ENCODE data around the gene CCL23. TPM values are rescaled to one million over a fixed set of nuclear protein-coding genes. Genes with fewer than 3 reads are reported as not detected.
"Not testable (repeated sequence)": the region's sequence is repeated elsewhere in the genome, so short reads cannot be mapped to it uniquely, and the experiment has no call there.

The CCL23 gene
- total RNA-seq, 2 experiments from 2014 or later: not detected

DNA sequence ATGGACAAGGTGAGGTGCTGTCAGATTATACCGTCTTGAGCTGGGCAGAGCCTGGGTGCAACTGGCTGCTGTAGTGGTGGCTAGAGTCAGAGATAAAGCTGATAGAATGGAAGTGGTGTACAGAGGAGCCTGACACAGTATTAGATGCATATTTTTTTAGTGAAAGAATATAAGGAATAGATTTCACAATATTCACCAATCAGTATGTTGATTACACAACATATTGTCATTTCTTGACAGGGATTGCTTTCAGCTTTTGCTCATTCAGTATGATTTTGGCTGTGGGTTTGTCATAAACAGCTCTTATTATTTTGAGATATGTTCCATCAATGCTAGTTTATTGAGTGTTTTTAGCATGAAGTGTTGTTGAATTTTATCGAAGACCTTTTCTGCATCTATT, 1.7 kb upstream of the CCL23 start:
- Histone ChIP-seq H3K4me1 (ENCODE audit: insufficient read depth, low read length, poor library complexity, severe bottlenecking) (no peaks in the 10 kb centered on the region), H2AFZ (ENCODE audit: low read length) (no peak overlapping the region), H3K4me2 (ENCODE audit: low read length) (no peak overlapping the region), H3K4me3 (ENCODE audit: low read depth, low read length, poor library complexity, severe bottlenecking) (no peak overlapping the region), H3K9me2 (ENCODE audit: insufficient read depth, low read length) (no peaks in the 10 kb centered on the region), H3K36me3 (ENCODE audit: insufficient read depth, low read length) (no peaks in the 10 kb centered on the region), H3K79me2 (ENCODE audit: insufficient read depth, low read depth, low read length) (no peaks in the 10 kb centered on the region), H3K27ac (ENCODE audit: low read depth, low read length, poor library complexity, severe bottlenecking) (no peak overlapping the region), H3K9me3 (ENCODE audit: low read length) (no peaks in the 10 kb centered on the region), H4K20me1 (ENCODE audit: insufficient read depth, low read length) (no peaks in the 10 kb centered on the region)
- intact Hi-C loops (cut with micrococcal nuclease; ENCODE audit: unreplicated experiment): no loop called here
- ChIA-PET POLR2A (interaction anchor here (1.1 kb wide), 1 partner anchor 30 kb away, joined by 3 read pairs; no protein-coding TSS in a partner anchor), CTCF (ENCODE audit: unreplicated experiment) (no interaction called here)
- TF ChIP-seq, protein P1, sequence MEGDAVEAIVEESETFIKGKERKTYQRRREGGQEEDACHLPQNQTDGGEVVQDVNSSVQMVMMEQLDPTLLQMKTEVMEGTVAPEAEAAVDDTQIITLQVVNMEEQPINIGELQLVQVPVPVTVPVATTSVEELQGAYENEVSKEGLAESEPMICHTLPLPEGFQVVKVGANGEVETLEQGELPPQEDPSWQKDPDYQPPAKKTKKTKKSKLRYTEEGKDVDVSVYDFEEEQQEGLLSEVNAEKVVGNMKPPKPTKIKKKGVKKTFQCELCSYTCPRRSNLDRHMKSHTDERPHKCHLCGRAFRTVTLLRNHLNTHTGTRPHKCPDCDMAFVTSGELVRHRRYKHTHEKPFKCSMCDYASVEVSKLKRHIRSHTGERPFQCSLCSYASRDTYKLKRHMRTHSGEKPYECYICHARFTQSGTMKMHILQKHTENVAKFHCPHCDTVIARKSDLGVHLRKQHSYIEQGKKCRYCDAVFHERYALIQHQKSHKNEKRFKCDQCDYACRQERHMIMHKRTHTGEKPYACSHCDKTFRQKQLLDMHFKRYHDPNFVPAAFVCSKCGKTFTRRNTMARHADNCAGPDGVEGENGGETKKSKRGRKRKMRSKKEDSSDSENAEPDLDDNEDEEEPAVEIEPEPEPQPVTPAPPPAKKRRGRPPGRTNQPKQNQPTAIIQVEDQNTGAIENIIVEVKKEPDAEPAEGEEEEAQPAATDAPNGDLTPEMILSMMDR (conservative IDR thresholded peaks at IDR 0.05; ENCODE audit: low read length): no peak
- TF ChIP-seq EZH2phosphoT487 (IDR thresholded peaks at IDR 0.05; ENCODE audit: borderline replicate concordance, low read depth, low read length): no peak
- DNase-seq (ENCODE audit: low spot score): no peak
- no TSS peak for BruUV-seq (replicated peaks)

DNA sequence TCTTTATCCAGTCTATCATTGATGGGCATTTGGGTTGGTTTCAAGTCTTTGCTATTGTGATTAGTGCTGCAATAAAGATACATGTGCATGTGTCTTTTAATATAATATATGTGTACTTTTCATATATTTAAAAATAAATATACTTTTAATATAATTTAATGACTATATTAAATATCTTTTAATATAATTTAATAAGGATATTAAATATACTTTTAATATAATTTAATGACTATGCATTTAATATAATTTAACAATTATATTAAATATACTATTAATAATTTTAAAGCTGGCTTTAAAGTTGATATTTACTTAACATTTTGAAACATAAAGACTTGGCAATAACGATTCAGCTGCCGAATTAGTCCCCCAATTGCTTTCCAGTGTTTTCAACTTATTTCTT, 1.2 kb downstream of the CCL23 start:
- ChIA-PET CTCF (ENCODE audit: unreplicated experiment) (no interaction called here), POLR2A (no interaction called here)
- H3K4me2 ChIP-seq (ENCODE audit: low read length): no peak overlapping the region
- intact Hi-C loops (cut with micrococcal nuclease; ENCODE audit: unreplicated experiment): no loop called here
- H3K9me3 ChIP-seq (ENCODE audit: low read length): no peaks in the 10 kb centered on the region
- TF ChIP-seq, protein P1 (conservative IDR thresholded peaks at IDR 0.05; ENCODE audit: low read length): no peak
- no peak for TF ChIP-seq EZH2phosphoT487 (IDR thresholded peaks at IDR 0.05; ENCODE audit: borderline replicate concordance, low read depth, low read length)
- H3K79me2 ChIP-seq (ENCODE audit: insufficient read depth, low read depth, low read length): no peaks in the 10 kb centered on the region
- H3K9me2 ChIP-seq (ENCODE audit: insufficient read depth, low read length): no peaks in the 10 kb centered on the region
- no peak overlapping the region for H3K4me3 ChIP-seq (ENCODE audit: low read depth, low read length, poor library complexity, severe bottlenecking)
- no TSS peak for BruUV-seq (replicated peaks)
- H3K4me1 ChIP-seq (ENCODE audit: insufficient read depth, low read length, poor library complexity, severe bottlenecking): no peaks in the 10 kb centered on the region
- H4K20me1 ChIP-seq (ENCODE audit: insufficient read depth, low read length): no peaks in the 10 kb centered on the region
- no peak overlapping the region for H3K27ac ChIP-seq (ENCODE audit: low read depth, low read length, poor library complexity, severe bottlenecking)
- H3K36me3 ChIP-seq (ENCODE audit: insufficient read depth, low read length): no peaks in the 10 kb centered on the region
- H2AFZ ChIP-seq (ENCODE audit: low read length): no peak overlapping the region
- DNase-seq (ENCODE audit: low spot score): no peak

DNA sequence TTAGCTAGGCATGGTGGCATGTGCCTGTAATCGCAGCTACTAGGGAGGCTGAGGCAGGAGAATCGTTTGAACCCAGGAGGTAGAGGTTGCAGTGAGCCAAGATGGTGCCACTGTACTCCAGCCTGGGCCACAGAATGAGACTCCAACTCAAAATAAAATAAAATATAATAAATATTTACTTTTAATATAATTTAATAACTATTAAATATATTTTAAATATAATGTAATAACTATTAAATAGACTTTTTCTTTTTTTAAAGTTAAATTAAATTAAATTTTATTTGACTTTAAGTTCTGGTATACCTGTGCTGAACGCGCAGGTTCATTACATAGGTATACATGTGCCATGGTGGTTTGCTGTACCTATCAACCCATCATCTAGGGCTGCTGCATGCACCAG, 1.9 kb downstream of the CCL23 start:
- H3K36me3 ChIP-seq (ENCODE audit: insufficient read depth, low read length); DNase-seq (ENCODE audit: low spot score); H3K9me2 ChIP-seq (ENCODE audit: insufficient read depth, low read length); H2AFZ ChIP-seq (ENCODE audit: low read length); H3K9me3 ChIP-seq (ENCODE audit: low read length); BruUV-seq (replicated peaks); intact Hi-C loops (cut with micrococcal nuclease; ENCODE audit: unreplicated experiment); H4K20me1 ChIP-seq (ENCODE audit: insufficient read depth, low read length); H3K4me2 ChIP-seq (ENCODE audit: low read length); H3K27ac ChIP-seq (ENCODE audit: low read depth, low read length, poor library complexity, severe bottlenecking); H3K79me2 ChIP-seq (ENCODE audit: insufficient read depth, low read depth, low read length); H3K4me3 ChIP-seq (ENCODE audit: low read depth, low read length, poor library complexity, severe bottlenecking); CTCF ChIA-PET (ENCODE audit: unreplicated experiment); H3K4me1 ChIP-seq (ENCODE audit: insufficient read depth, low read length, poor library complexity, severe bottlenecking): not testable (repeated sequence)
- POLR2A ChIA-PET: interaction anchor here (0.8 kb wide), 1 partner anchor 11 kb away, joined by 3 read pairs; no protein-coding TSS in a partner anchor

Data from OCI-LY7 (cell line).